Activated CD8-positive, alpha-beta memory T cell treated with anti-CD3 and anti-CD28 coated beads, Interleukin-2, amount 50 U/mL, for 1 hour (primary cell): ENCODE measurements around the gene MACF1.
"Not testable (repeated sequence)": the region's sequence is repeated elsewhere in the genome, so short reads cannot be mapped to it uniquely, and the experiment has no call there.

Source experiments
- DNase-seq: peaks from one replicate; pipeline ENCODE4 v3.0.0-alpha.2; 2020; ENCODE audit errors: extremely low read depth

The MACF1 gene

GRCh38 chr1:39490596-39491145 is 286.2 kb downstream of the MACF1 start:
- no peak for DNase-seq

- DNase-seq: peak; percentile 34
Measured at GRCh38 chr1:39491146-39491921, 286.8 kb downstream of the MACF1 start, which contains the start of gene BMP8A. TSS of gene BMP8A (plus strand) at chr1:39491636. CDS start at chr1:39491992, 356 bp downstream.

- not testable (repeated sequence) for DNase-seq
Measured at GRCh38 chr1:39492118-39493042, 287.9 kb downstream of the MACF1 start.

- DNase-seq: not testable (repeated sequence)
Measured at GRCh38 chr1:39493043-39493810, 288.7 kb downstream of the MACF1 start.

- no peak for DNase-seq
Measured at GRCh38 chr1:39494671-39495410, 290.3 kb downstream of the MACF1 start.

GRCh38 chr1:39496520-39496919 is 292.0 kb downstream of the MACF1 start:
- not testable (repeated sequence) for DNase-seq

- DNase-seq: no peak
Measured at GRCh38 chr1:39497585-39497984, 293.1 kb downstream of the MACF1 start.

- DNase-seq: not testable (repeated sequence)
Measured at GRCh38 chr1:39498096-39498710, 293.7 kb downstream of the MACF1 start.

- not testable (repeated sequence) for DNase-seq
Measured at GRCh38 chr1:39498821-39499220, 294.3 kb downstream of the MACF1 start.

GRCh38 chr1:39499668-39500067 is 295.2 kb downstream of the MACF1 start:
- DNase-seq: no peak

- no peak for DNase-seq
Measured at GRCh38 chr1:39500862-39501389, 296.4 kb downstream of the MACF1 start.

GRCh38 chr1:39501666-39502065 is 297.2 kb downstream of the MACF1 start:
- no peak for DNase-seq

- DNase-seq: not testable (repeated sequence)
Measured at GRCh38 chr1:39504436-39504835, 299.9 kb downstream of the MACF1 start.

GRCh38 chr1:39505289-39505688 is 300.8 kb downstream of the MACF1 start:
- no peak for DNase-seq

- DNase-seq: no peak
Measured at GRCh38 chr1:39507230-39507928, 302.9 kb downstream of the MACF1 start.

- DNase-seq: no peak
Measured at GRCh38 chr1:39508266-39508665, 303.8 kb downstream of the MACF1 start.

- DNase-seq: no peak
Measured at GRCh38 chr1:39508857-39509305, 304.4 kb downstream of the MACF1 start.

GRCh38 chr1:39509360-39510009 is 305.0 kb downstream of the MACF1 start:
- DNase-seq: no peak
